GM18907 (cell line): ENCODE data around the gene LAMA2.
A peak's percentile ranks its signal among the peaks of the same experiment; 100 is the strongest.

Experiments
- ATAC-seq: cut with Tn5 transposase; IDR thresholded peaks from one replicate; pipeline ENCODE4 v1.9.1; 2021; ENCODE audit warnings: mild to moderate bottlenecking, moderate library complexity; ENCODE audit not compliant: unreplicated experiment

The LAMA2 gene

GRCh38 chr6:129416337-129416990 lies 533.5 kb downstream of the LAMA2 start:
- ATAC-seq, result no peak

GRCh38 chr6:129417416-129418086 lies 534.6 kb downstream of the LAMA2 start:
- no peak for ATAC-seq

DNA sequence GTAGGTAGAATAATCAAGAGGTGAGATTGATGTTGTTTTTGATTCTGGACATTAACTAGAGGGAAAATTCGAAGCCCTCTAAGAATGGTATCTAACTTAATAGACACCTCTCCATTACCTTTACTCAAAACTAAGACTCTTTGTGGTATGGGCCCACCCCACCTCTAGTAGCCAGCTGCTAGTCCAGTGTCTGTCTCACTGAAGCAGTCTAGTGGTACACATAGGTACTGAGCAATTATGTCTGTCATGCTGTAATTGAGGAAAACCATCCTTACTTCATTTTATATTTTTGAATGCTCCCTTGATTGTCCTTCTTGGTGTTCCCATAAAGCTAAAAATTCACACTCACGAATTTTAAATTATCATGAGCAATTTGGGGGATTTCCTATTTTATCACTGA lies 536.4 kb downstream of the LAMA2 start:
- ATAC-seq, result no peak

- no peak for ATAC-seq
Observed at GRCh38 chr6:129426343-129426742, 543.4 kb downstream of the LAMA2 start.

DNA sequence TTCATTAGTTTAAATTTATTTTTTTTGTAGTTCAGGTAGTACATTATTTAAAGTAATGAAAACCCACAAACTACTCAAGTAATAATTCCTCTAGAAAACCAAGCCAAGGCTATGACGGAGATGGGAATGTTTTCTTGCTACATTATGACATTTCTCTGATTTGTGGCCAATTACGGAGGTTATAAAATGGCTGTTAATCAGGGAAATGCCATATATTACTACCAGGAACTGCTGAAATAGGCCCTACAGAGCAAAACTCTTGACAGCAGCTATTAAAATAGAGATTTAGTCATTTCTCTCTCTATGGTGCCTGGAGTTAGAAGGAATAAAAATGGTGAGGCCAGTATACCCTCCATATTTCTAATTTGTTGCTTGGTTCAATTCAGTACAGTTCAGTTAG lies 547.0 kb downstream of the LAMA2 start:
- no peak for ATAC-seq

DNA sequence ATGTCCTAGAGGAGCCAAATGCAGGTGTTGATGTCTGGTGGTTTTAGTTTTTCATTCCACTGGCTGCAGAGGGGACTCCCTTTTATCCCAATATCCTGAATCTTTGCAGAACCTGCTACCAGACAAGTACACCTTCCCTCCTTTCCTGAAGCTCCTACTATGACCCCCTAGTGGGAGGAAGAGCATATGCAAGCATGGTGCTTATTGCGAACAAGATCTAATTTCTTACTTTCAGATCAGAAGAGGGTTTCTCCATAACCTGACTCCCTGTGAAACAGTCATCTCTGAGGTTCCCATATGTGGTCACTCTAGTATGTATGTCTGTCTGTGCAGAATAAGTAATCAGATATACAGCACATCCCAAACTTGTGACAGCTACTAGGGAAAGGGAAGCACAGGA lies 549.8 kb downstream of the LAMA2 start:
- ATAC-seq, result no peak

- ATAC-seq, result no peak
Observed at GRCh38 chr6:129434091-129434490, 551.2 kb downstream of the LAMA2 start.

GRCh38 chr6:129440691-129441090 lies 557.8 kb downstream of the LAMA2 start:
- no peak for ATAC-seq

GRCh38 chr6:129444683-129445082 lies 561.7 kb downstream of the LAMA2 start:
- ATAC-seq, result no peak

DNA sequence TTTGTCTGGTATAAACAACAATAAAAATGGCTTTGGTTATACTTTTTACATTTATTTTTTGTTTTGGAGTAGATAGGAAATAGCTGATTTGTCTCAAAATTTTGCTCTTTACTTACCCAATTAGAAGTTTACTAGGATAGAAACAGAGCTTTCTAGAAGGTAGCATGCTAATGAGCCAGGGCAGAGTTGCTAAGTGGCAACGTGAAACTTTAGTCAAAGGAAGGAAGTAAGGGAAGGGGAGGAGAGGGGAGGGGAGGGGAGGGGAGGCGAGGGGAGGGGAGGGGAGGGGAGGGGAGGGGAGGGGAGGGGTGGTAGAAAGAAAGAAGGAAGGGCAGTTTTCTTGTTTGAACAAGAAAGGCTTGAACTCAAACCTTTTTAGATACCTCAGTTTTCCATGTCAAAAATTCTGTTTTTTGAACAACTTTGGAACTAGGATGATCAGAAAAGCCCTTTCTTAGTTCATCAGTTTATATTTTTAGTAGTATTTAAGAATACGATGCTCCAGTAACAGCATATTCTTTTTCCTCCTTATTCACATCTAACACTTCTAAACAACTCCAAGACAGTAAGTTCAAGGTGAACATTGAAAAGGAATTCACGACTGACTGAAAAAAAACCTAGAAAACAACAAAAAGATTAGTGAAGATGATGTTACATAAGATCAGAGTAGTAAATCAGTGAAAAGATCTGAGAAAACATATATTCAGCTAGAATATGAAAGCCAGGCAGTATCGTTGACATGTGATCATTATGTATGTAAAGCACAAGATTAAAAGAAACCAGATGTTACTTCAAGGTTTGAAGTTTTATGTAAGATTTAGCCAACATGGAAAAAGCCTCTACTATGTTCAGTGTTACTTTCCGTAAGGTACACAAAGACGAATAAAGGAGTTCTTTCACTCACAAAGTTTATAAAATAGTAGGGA lies 563.6 kb downstream of the LAMA2 start:
- ATAC-seq, result no peak

DNA sequence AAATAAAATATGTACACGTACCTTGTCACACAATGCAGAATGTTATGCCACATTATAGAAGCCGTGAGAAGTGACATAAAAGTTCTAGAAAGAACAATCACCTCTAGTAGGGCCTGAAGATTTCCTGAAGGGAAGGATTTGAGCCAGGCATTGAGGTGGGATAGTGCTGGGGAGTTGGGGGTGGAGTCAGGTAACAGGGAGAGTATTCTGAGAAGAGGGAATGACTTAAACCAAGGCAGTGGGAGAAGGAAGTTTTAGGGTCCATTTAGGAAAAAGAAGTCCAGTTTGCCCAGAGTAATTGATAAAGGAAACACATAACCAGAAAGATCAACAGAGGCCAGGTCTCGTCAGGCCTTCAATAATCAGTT lies 564.2 kb downstream of the LAMA2 start:
- ATAC-seq, result no peak

DNA sequence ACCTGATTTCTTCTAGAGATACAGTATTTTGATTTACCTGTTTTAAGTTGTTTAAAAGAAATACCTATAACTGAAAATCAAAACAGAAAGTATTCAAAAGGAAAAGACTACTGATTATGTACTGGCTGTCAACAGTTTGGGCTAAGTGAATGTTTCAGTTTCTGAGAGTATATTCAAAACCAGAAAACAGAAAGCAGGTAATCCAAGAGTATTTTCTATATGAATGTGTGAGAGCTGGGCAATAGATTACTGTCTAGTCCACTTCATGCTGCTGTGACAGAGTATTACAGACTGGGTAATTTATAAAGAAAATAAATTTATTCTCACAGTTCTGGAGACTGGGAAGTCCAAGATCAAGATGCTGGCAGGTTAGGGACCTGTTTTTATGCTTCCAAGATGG lies 566.0 kb downstream of the LAMA2 start:
- peak; percentile 98 for ATAC-seq

GRCh38 chr6:129451187-129451586 lies 568.2 kb downstream of the LAMA2 start:
- no peak for ATAC-seq

DNA sequence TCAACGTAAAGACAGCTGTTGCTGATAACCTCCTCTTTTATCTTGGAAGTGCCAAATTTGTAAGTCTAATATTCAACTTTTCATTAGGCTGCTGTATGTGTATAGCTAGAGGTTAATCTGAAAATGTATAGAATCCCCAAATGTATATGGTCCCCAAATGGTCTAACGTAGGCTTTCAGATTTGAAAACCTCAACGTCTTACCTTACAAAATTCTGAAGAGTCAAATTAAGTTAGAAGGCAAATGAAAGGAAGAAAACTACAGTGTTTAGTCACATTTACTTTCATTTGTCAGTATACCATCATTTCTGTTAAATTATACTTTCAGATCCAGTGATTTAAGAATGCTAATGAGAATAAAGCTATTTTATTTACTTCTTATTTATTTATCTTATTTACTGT lies 570.1 kb downstream of the LAMA2 start:
- no peak for ATAC-seq

DNA sequence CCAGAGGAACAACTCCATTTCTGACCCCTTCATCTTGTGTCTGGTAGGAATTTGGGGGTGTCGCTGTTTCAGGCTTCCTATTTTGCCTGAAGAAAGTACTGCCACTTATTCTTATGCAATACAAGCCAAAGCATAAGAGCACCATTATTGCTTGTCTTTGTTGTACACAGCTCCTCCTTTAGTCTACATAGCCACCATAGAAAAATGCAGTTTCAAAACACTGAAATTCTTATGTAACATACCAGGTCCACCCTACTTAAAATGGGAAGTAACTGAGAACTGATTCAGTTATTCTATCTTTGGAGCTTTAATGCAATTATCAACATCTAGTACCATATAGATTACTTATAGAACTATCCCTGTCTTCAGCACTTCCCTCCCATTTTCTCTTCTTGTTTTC lies 571.5 kb downstream of the LAMA2 start:
- ATAC-seq, result no peak

DNA sequence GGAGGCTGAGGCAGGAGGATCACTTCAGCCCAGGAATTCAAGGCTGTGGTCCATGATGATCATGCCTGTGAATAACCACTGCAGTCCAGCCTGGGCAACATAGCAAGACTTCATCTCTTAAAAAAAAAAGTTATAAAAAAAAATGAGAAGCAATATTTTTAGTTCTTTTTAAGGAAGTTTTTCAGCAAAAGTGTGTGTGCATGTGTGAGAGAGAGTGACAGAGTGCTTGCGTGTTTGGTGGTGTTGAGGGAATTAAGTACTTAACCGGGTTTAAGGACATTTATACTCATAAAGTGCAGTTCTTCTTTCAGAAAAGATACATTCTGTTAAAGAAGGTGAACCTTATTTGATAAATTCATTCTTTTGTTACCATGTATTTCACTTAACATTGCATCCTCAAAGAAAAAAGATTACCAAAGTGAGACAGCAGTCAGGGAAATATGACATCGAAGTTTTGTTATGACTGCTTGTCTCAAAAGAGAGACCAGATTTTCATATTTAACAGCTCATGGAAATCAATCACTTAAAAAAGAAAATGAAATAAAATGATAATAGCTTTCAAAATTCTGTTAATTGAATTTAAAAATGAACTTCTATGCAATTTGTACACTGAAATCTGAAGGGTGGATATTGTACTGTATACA lies 572.3 kb downstream of the LAMA2 start:
- no peak for ATAC-seq

DNA sequence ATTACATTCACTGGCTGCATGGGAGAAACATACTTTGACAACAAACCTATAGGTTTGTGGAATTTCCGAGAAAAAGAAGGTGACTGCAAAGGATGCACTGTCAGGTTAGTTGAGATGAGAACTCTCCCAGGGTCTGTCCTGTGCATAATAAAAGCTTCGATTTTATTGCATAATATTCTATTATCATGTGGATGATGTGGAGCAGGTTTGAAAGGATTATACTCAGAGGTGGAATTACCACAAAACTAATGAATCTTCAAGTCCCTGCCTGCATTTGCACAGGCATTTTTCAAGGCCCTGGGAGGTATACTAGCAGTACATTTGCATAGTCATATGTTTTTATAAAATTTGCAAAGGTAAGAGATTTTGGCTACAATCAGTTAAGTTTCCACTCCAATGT lies 577.3 kb downstream of the LAMA2 start:
- ATAC-seq, result no peak

GRCh38 chr6:129469070-129469662 lies 586.2 kb downstream of the LAMA2 start:
- no peak for ATAC-seq

- no peak for ATAC-seq
Observed at GRCh38 chr6:129472239-129472638, 589.3 kb downstream of the LAMA2 start.

DNA sequence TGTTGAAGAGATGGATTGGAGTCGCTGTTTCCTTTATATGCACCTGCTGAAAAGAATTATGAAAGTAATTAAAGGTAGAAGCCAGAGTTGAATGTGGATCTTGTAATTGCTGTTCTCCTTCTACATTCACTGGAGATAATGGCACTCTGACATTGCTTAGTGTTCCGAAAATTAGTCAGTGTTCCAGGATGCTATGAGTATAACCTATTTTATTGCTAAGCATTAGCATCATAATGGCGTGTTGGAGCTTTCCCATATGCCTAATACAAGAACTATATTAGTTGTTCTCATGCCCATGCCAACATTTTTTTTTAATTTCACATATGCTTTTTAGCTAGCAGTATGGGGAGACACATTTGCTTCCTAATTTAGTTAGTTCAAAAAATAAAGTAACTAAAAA lies 590.6 kb downstream of the LAMA2 start:
- no peak for ATAC-seq
